ENCODE measurements around the gene RAET1G. TPM values are rescaled to one million over a fixed set of nuclear protein-coding genes. Genes with fewer than 3 reads are reported as not detected.
"Not testable (repeated sequence)": the region's sequence is repeated elsewhere in the genome, so short reads cannot be mapped to it uniquely, and the experiment has no call there.

RAET1G gene, protein sequence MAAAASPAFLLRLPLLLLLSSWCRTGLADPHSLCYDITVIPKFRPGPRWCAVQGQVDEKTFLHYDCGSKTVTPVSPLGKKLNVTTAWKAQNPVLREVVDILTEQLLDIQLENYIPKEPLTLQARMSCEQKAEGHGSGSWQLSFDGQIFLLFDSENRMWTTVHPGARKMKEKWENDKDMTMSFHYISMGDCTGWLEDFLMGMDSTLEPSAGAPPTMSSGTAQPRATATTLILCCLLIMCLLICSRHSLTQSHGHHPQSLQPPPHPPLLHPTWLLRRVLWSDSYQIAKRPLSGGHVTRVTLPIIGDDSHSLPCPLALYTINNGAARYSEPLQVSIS
- total RNA-seq (2022) (not detected in 2 replicates), Bru-seq, nascent RNA (percentile 10 among the genes with signal in this experiment), BruChase-seq, experiment 1, labeled RNA remaining after a 2-hour chase (percentile 15 among the genes with signal in this experiment), BruChase-seq, experiment 2, labeled RNA remaining after a 6-hour chase (percentile 11 among the genes with signal in this experiment)
- long read RNA-seq: 0 reads

GRCh38 chr6:149922642-149923326, at the start of gene RAET1G:
Gene RAET1G, minus strand, starts transcription at chr6:149923121. Its CDS starts 111 bp downstream, at chr6:149923010.
- BruUV-seq (replicated peaks): no TSS peak
- TF ChIP-seq, protein P1, sequence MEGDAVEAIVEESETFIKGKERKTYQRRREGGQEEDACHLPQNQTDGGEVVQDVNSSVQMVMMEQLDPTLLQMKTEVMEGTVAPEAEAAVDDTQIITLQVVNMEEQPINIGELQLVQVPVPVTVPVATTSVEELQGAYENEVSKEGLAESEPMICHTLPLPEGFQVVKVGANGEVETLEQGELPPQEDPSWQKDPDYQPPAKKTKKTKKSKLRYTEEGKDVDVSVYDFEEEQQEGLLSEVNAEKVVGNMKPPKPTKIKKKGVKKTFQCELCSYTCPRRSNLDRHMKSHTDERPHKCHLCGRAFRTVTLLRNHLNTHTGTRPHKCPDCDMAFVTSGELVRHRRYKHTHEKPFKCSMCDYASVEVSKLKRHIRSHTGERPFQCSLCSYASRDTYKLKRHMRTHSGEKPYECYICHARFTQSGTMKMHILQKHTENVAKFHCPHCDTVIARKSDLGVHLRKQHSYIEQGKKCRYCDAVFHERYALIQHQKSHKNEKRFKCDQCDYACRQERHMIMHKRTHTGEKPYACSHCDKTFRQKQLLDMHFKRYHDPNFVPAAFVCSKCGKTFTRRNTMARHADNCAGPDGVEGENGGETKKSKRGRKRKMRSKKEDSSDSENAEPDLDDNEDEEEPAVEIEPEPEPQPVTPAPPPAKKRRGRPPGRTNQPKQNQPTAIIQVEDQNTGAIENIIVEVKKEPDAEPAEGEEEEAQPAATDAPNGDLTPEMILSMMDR (IDR thresholded peaks at IDR 0.05; ENCODE audit: insufficient read depth in 1 of 2, low read depth in 1 of 2, low read length in 1 of 2, severe bottlenecking in 1 of 2, unreplicated experiment in 1 of 2): no peak
- DNase-seq: peak; percentile 88 to 92
- Histone ChIP-seq H3K27me3 (replicated peaks; ENCODE audit: control insufficient read depth, insufficient read depth, low read length) (peaks cover 1% of the 10 kb centered on the region), H3K36me3 (ENCODE audit: control insufficient read depth, insufficient read depth, low read length) (no peaks in the 10 kb centered on the region), H3K4me3 (ENCODE audit: low read depth, low read length) (peak within 1 kb of the TSS; percentile 32), H3K4me1 (no peaks in the 10 kb centered on the region), H3K9me3 (no peaks in the 10 kb centered on the region)
- POLR2A ChIA-PET: no interaction called here
- Mint-ChIP-seq H3K9me3 (ENCODE audit: unreplicated experiment) (no peaks in the 10 kb centered on the region), H3K4me3 (ENCODE audit: unreplicated experiment) (peak within 1 kb of the TSS; percentile 81), H3K27me3 (ENCODE audit: insufficient read depth, unreplicated experiment) (peaks cover 32% of the 10 kb centered on the region), H3K4me1 (ENCODE audit: low read depth, unreplicated experiment) (peaks cover 7% of the 10 kb centered on the region), H3K27ac (ENCODE audit: unreplicated experiment) (no peak within 1 kb of the TSS), H3K36me3 (ENCODE audit: insufficient read depth, unreplicated experiment) (no peaks in the 10 kb centered on the region)
- CTCF ChIA-PET: no interaction called here
- intact Hi-C loops (cut with micrococcal nuclease; ENCODE audit: unreplicated experiment): loop anchor here (5.0 kb wide), 1 partner anchor 40 kb away; no protein-coding TSS in a partner anchor

DNA sequence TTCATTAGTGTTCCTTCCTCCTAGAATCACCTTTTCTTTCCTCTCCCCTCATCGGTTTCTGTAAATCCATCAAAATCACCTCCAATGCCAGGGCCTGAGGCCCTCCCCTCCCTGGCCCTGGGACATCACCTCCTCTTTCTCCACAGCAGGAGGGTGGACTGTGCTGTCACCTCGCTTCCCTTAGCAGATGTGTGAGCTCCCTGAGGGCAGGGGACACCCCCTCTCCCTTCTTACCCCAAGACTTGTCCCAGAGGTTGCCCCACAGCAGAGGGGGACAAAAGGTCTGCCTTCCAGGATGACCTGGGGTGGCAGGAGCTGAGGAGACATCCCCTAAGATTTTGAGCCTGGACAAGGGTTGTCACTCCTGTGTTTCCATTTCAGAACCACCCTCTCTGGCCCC, 46.7 kb upstream of the RAET1G start:
- no peaks in the 10 kb centered on the region for H3K4me1 ChIP-seq
- H3K27me3 ChIP-seq (replicated peaks; ENCODE audit: control insufficient read depth, insufficient read depth, low read length): no peaks in the 10 kb centered on the region
- TF ChIP-seq, protein P1 (IDR thresholded peaks at IDR 0.05; ENCODE audit: insufficient read depth in 1 of 2, low read depth in 1 of 2, low read length in 1 of 2, severe bottlenecking in 1 of 2, unreplicated experiment in 1 of 2): no peak
- H3K36me3 ChIP-seq (ENCODE audit: control insufficient read depth, insufficient read depth, low read length): no peaks in the 10 kb centered on the region
- Mint-ChIP-seq H3K36me3 (ENCODE audit: insufficient read depth, unreplicated experiment) (peaks cover 3% of the 10 kb centered on the region), H3K27ac (ENCODE audit: unreplicated experiment) (no peak overlapping the region), H3K9me3 (ENCODE audit: unreplicated experiment) (no peaks in the 10 kb centered on the region), H3K4me1 (ENCODE audit: low read depth, unreplicated experiment) (no peaks in the 10 kb centered on the region), H3K27me3 (ENCODE audit: insufficient read depth, unreplicated experiment) (peaks cover 3% of the 10 kb centered on the region), H3K4me3 (ENCODE audit: unreplicated experiment) (no peak overlapping the region)
- intact Hi-C loops (cut with micrococcal nuclease; ENCODE audit: unreplicated experiment): no loop called here
- ChIA-PET POLR2A (no interaction called here), CTCF (no interaction called here)
- BruUV-seq (replicated peaks): no TSS peak
- no peak for DNase-seq
- H3K4me3 ChIP-seq (ENCODE audit: low read depth, low read length): no peak overlapping the region
- no peaks in the 10 kb centered on the region for H3K9me3 ChIP-seq

GRCh38 chr6:149968909-149969308, 46.0 kb upstream of the RAET1G start:
- H3K4me1 Mint-ChIP-seq (ENCODE audit: low read depth, unreplicated experiment); H3K27me3 ChIP-seq (replicated peaks; ENCODE audit: control insufficient read depth, insufficient read depth, low read length); H3K9me3 Mint-ChIP-seq (ENCODE audit: unreplicated experiment); H3K4me3 Mint-ChIP-seq (ENCODE audit: unreplicated experiment); BruUV-seq (replicated peaks); H3K27ac Mint-ChIP-seq (ENCODE audit: unreplicated experiment); DNase-seq; H3K4me3 ChIP-seq (ENCODE audit: low read depth, low read length); H3K36me3 Mint-ChIP-seq (ENCODE audit: insufficient read depth, unreplicated experiment); H3K27me3 Mint-ChIP-seq (ENCODE audit: insufficient read depth, unreplicated experiment); H3K9me3 ChIP-seq; POLR2A ChIA-PET; H3K4me1 ChIP-seq; intact Hi-C loops (cut with micrococcal nuclease; ENCODE audit: unreplicated experiment); H3K36me3 ChIP-seq (ENCODE audit: control insufficient read depth, insufficient read depth, low read length); CTCF ChIA-PET: not testable (repeated sequence)

- H3K27ac Mint-ChIP-seq (ENCODE audit: unreplicated experiment); H3K27me3 ChIP-seq (replicated peaks; ENCODE audit: control insufficient read depth, insufficient read depth, low read length); BruUV-seq (replicated peaks); CTCF ChIA-PET; H3K4me3 Mint-ChIP-seq (ENCODE audit: unreplicated experiment); intact Hi-C loops (cut with micrococcal nuclease; ENCODE audit: unreplicated experiment); H3K4me1 Mint-ChIP-seq (ENCODE audit: low read depth, unreplicated experiment); POLR2A ChIA-PET; DNase-seq; H3K9me3 ChIP-seq; H3K27me3 Mint-ChIP-seq (ENCODE audit: insufficient read depth, unreplicated experiment); H3K9me3 Mint-ChIP-seq (ENCODE audit: unreplicated experiment); H3K4me3 ChIP-seq (ENCODE audit: low read depth, low read length); H3K36me3 ChIP-seq (ENCODE audit: control insufficient read depth, insufficient read depth, low read length); H3K4me1 ChIP-seq: not testable (repeated sequence)
- H3K36me3 Mint-ChIP-seq (ENCODE audit: insufficient read depth, unreplicated experiment): peaks cover 15% of the 10 kb centered on the region
Measured at GRCh38 chr6:149967999-149968398, 45.1 kb upstream of the RAET1G start.
